ENCODE measurements around the gene ATP6V0A4.

DNA sequence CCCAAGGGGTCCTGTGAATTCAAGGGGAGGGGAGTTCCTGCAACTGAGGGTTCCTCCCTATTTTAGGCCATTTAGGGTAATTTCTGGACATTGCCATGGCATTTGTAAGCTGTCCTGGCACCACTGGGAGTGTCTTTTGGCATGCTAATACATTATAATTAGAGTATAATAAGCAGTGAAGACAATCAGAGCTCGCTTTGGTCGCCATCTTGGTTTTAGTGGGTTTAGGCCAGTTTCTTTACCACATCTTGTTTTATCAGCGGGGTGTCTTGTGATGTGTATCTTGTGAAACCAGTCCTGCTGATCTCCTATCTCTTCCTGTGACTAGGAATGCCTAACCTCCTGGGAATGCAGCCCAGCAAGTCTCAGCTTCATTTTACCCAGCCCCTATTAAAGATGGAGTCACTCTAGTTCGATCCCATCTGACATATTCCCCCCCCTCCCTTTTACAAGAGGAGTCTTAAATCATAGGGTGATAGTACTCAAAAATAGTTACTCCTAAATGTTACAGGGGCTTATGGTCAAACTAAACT lies 140.1 kb downstream of the ATP6V0A4 start:
- TF ChIP-seq, protein P1, sequence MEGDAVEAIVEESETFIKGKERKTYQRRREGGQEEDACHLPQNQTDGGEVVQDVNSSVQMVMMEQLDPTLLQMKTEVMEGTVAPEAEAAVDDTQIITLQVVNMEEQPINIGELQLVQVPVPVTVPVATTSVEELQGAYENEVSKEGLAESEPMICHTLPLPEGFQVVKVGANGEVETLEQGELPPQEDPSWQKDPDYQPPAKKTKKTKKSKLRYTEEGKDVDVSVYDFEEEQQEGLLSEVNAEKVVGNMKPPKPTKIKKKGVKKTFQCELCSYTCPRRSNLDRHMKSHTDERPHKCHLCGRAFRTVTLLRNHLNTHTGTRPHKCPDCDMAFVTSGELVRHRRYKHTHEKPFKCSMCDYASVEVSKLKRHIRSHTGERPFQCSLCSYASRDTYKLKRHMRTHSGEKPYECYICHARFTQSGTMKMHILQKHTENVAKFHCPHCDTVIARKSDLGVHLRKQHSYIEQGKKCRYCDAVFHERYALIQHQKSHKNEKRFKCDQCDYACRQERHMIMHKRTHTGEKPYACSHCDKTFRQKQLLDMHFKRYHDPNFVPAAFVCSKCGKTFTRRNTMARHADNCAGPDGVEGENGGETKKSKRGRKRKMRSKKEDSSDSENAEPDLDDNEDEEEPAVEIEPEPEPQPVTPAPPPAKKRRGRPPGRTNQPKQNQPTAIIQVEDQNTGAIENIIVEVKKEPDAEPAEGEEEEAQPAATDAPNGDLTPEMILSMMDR (IDR thresholded peaks at IDR 0.05) = no peak
- TF ChIP-seq EZH2 (IDR thresholded peaks at IDR 0.05; ENCODE audit: borderline replicate concordance, insufficient read depth, low read depth, low read length, poor library complexity, severe bottlenecking) = no peak

Measured in B cell (primary cell).